Inflammatory macrophage treated with lipopolysaccharide for 1 hour (primary cell): ENCODE data around the gene FGFR1OP2.
"Not testable (repeated sequence)": the region's sequence is repeated elsewhere in the genome, so short reads cannot be mapped to it uniquely, and the experiment has no call there.

Source experiments
- DNase-seq, 2 donors: peaks; one replicate each; pipeline ENCODE4 v3.0.0-alpha.2; 2020 to 2022

FGFR1OP2 gene

GRCh38 chr12:26948309-26948708 is 10.0 kb downstream of the FGFR1OP2 start:
- peak in 1 of 2 donors; percentile 34 for DNase-seq

DNA sequence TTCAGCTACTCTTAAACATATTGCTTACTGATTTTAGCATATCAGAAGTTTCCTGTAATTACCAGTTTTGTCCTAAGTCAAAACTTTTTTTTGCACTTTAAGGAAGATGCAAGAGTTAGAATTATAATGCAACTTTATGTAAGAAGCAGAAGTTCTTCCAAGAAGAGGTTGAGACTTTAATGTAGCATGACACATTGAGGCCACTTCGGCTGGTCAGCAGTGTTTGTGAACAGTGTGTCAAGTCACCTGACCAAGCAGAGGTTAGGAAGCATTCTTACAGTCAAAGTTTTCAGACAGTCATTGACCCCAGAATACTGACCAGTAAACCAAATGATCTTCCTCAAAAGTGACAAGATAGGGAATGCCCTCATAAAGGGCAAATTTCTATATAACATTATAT is 15.2 kb downstream of the FGFR1OP2 start:
- peak; percentile 88 to 94 for DNase-seq

DNA sequence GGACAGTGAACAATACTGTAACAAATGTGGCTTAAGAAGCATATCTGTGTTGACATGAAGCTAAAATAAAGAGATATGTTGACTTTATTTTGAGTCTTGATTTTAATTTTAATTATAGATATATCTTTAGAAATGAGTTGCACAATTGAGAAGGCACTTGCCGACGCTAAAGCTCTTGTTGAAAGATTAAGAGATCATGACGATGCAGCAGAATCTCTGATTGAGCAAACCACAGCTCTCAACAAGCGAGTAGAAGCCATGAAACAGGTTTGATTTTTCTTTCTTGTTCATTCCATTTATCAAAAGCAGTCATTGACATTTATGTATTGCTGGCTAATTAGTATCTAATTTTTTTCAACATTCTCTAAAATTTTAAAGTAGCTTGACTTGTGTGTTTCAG is 15.8 kb downstream of the FGFR1OP2 start:
- peak; percentile 55 to 60 for DNase-seq

DNA sequence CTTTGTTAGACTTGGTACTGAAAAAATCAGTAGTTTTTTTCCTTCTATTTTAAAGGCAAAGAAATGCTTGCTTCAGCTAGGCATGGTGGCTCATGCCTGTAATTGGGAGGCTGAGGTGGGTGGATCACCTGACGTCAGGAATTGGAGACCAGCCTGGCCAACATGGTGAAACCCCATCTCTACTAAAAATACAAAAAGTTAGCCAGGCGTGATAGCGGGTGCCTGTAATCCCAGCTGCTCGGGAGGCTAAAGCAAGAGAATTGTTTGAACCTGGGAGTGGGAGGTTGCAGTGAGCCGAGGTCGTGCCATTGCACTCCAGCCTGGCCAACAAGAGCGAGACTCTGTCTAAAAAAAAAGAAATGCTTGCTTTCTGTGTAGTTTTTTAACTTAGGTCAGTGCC is 23.1 kb downstream of the FGFR1OP2 start:
- DNase-seq = not testable (repeated sequence)

GRCh38 chr12:26961803-26962202 is 23.5 kb downstream of the FGFR1OP2 start:
- no peak for DNase-seq

- DNase-seq = peak in 1 of 2 donors; percentile 49
These were observed 25.1 kb downstream of the FGFR1OP2 start for GRCh38 chr12:26963413-26963812.

GRCh38 chr12:26966842-26967241 is 28.6 kb downstream of the FGFR1OP2 start:
- no peak for DNase-seq

- DNase-seq = no peak
These were observed 31.9 kb downstream of the FGFR1OP2 start for GRCh38 chr12:26970136-26970535.

DNA sequence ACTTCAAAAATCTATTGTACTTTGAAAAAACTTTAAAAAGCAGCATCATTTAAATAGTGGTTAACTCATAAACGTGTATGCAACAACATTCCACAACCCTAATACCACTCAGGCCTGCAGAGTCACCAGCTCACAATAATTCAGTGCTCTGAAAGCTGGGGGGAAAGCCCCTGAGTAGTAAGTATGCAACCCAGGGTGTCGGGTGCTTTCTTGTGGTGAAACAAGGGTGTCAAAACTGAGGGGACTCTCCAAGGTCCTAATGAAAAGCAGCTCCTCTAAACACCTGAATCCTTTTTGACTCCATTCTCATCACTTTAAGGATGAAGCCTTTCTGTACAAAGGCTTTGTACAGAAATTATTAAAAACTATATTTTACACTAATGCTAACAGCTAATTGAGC is 33.7 kb downstream of the FGFR1OP2 start:
- DNase-seq = no peak

DNA sequence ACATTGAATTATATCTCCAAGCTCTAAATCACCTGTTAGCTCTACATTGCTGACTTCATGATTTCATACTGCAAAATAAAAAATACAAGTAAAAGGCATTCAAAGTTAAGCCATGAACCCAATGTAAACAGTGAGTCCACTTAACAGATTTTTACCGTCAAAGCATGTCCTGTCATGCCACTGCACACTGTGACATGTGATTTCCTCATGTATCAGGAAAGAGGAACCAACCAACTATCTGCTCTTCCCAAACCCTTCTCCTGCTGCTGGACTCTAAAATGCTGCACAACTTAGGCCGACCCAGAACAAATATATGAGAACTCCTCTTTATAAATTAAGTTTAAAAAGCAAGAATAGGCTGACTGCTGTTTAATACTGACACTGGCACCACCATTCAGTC is 38.4 kb downstream of the FGFR1OP2 start:
- DNase-seq = peak; percentile 26 to 45

- no peak for DNase-seq
These were observed 40.5 kb downstream of the FGFR1OP2 start for GRCh38 chr12:26978801-26979200.

- no peak for DNase-seq
These were observed 41.5 kb downstream of the FGFR1OP2 start for GRCh38 chr12:26979733-26980132.

- DNase-seq = no peak
These were observed 44.6 kb downstream of the FGFR1OP2 start for GRCh38 chr12:26982866-26983265.

DNA sequence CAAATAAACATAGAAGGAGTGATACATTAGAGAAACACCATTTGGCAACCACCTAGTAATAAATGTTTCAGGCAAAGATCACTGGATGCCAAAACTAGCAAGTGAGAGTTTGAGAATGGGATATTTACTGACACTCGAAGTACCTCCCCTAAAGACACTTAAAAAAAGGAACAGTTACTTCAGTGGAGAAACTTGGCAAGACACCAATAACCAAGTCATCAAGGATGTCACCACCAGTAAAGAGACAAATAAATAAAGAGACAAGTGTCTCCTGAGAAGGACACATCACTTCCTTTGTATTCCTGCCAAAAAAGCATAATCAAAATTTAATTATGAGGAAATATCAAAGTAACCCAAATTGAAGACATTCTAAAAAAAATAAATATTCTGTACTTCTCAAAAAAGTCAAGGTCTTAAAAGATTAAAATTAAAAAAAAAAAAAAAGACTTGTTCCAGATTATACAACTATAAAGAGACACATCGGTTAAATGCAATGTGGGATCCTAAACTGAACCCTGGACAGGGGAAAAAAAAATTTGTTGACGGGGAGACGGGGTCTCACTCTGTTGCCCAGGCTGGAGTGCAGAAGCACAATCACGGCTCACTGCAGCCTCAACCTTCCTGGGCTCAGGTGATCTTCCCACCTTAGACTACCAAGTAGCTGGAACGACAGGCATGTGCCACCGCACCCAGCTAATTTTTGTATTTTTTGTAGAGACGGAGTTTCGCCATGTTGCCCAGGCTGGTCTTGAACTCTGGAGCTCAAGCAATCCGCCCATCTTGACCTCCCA is 49.6 kb downstream of the FGFR1OP2 start:
- peak; percentile 62 to 78 for DNase-seq

GRCh38 chr12:26988703-26989102 is 50.4 kb downstream of the FGFR1OP2 start:
- DNase-seq = no peak

DNA sequence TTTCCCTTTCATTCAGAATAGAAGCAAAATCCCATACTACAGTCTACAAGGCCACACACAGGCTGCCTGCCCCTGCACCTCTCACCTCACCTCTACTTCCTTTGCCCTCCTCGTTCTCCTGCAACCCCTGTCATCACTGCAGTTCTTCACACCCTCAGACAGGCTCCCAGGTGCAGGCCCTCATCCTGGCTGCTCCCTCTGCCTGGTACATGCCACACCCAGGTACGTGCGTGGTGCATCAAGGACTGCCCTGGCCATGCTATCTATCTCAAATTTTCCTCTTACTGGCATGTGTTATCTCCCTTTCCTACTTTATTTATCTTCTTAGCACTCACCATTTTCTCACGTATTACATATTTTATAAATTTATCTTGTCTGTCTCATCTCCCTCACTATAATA is 51.6 kb downstream of the FGFR1OP2 start:
- no peak for DNase-seq

DNA sequence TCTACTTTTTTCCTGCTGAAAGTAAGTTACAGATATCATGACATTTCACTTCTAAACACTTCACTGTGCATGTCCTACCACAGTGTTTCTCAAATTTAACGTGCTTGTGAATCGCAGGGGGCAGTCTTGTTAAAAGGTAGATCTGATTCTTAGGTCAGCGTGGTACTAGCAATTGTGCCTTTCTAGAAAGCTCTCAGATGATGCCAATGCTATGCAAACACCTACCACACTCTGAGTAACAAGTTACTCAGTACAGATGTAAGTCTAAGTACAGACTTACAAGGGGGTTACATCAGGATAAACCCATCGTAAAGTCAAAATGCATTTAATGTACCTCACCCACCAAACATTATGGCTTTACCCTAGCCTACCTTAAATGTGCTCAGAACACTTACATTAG is 53.6 kb downstream of the FGFR1OP2 start:
- DNase-seq = no peak

GRCh38 chr12:26994109-26994508 is 55.8 kb downstream of the FGFR1OP2 start:
- DNase-seq = no peak

DNA sequence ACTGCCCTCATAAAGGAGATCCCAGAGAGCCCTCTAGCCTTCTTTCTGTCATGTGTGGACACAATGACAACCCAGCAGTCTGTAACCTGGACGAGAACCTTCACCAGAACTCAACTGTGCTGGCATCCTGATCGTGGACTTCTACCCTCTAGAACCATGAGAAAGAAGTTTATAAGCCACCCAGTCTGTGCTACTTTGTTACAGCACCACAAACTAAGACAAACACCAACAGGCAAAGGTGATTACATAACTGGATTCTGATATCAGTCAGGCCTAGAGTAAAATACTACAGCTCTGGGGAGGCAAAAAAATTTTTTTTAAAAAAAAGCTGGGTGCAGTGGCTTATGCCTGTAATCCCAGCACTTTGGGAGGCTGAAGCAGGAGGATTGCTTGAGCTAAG is 57.4 kb downstream of the FGFR1OP2 start:
- no peak for DNase-seq

DNA sequence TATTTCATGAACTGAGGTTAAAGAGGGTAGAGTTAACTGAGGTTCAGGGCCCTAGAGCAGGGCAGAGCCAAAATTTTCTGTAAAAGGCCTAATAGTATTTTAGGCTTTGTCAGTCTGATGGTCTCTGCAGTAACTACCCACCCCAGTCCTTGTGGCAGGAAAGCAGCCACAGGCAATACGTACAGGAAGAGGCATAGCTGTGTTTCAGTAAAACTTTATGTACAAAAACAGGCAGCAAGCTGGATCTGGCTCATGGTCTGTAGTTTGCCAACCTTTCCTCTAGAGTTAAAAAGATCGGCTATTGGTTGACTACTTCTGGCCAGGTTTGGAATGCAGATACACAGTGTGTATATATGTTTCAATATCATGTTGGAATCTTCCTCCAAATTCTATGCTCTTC is 58.7 kb downstream of the FGFR1OP2 start:
- DNase-seq = no peak

- no peak for DNase-seq
These were observed 62.7 kb downstream of the FGFR1OP2 start for GRCh38 chr12:27000961-27001360.

GRCh38 chr12:27001663-27002062 is 63.4 kb downstream of the FGFR1OP2 start:
- DNase-seq = peak in 1 of 2 donors; percentile 23

DNA sequence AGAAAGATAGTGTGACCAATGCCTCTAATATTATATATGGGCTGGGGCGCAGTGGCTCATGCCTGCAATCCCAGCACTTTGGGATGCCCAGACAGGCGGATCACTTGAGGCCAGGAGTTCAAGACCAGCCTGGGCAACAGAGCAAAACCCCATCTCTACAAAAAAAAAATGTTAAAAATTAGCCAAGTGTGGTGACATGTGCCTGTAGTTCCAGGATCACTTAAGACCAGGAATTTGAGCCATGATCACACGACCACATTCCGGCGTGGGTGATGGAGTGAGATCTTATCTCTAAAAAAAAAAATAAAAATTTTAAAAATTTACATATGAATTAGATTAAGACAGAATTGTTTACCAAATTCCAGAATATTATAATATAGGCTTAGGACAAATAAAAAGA is 63.9 kb downstream of the FGFR1OP2 start:
- no peak for DNase-seq

GRCh38 chr12:27003421-27004381 is 65.4 kb downstream of the FGFR1OP2 start:
- DNase-seq = no peak
